Putamen (tissue), 1 donor: Measurements from ENCODE around the gene PNPLA7.
"Not testable (repeated sequence)": the region's sequence is repeated elsewhere in the genome, so short reads cannot be mapped to it uniquely, and the experiment has no call there.

Experiments
- DNase-seq: peaks from one replicate; pipeline ENCODE4 v3.0.0-alpha.2; 2016; ENCODE audit warnings: low spot score

The PNPLA7 gene

DNA sequence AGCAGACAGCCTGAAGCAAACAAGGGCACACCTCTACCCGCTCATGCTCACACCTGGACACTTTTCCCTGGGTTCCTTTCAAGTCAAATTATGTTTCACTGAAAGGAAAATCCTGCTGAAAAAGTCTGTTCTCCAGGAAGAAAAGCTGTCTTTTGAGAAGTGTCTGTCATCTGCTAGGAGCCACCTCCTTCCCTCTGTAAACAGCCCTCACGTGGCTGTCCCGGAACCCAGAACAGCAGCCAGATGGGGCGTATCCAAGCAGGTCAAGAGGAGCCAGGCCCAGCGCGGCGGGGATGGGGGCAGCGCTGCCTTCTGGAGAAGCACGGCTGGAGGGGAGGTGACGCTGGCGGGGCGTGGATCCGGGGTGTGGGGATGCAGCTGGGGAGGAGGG is at the start of gene PNPLA7:
PNPLA7 (minus strand) TSS at position 172 of the 391 bp plus-strand sequence. CDS start 205 bp downstream, outside the sequence.
- DNase-seq = peak; percentile 87

DNA sequence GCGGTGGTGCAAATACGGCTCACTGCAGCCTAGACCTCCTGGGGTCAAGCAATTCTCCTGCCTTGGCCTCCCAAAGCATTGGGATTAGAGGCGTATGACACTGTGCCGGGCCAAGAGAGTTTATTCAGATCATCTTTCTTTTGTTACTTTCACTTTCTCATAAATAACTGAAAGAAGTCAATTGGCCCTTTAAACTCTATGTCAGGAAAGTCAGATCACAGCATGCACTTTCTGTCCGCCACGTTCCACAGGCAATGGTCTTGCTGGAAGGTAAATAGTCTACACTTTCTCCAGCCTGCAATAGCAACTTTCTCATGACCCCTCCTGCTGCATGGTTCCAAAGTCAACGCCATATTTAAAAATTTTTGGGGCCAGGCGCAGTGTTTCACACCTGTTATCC is 48.7 kb upstream of the PNPLA7 start:
- no peak for DNase-seq

DNA sequence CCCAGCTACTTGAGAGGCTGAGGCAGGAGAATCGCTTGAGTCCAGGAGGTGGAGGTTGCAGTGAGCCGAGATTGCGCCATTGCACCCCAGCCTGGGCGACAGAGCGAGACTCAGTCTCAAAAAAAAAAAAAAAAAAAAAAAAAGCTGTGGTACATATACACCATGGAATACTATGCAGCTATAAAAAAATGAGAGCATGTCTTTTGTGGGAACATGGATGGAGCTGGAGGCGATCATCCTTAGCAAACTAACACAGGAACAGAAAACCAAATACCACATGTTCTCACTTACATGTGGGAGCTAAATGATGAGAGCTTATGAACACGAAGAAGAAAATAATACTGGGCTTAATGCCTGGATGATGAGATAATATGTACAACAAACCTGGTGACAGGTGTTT is 46.4 kb upstream of the PNPLA7 start:
- not testable (repeated sequence) for DNase-seq

DNA sequence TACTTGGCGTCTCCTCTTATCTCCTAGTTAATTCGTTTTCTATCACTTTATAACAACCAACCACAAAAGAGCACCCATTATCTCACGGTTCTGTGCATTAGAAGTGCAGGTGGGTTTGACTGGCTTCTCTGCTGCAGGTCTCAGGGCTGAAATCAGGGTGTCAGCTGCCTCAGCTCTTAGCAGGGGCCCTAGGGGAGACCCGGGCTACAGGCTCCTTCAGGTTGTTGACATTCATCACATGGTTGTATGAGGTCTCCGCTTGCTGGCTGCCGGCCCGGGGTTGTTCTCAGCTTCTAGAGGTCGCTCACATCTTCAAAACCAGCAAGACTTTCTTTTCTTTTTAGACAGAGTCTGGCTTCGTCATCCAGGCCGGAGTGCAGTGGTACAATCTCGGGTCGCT is 43.0 kb upstream of the PNPLA7 start:
- no peak for DNase-seq

DNA sequence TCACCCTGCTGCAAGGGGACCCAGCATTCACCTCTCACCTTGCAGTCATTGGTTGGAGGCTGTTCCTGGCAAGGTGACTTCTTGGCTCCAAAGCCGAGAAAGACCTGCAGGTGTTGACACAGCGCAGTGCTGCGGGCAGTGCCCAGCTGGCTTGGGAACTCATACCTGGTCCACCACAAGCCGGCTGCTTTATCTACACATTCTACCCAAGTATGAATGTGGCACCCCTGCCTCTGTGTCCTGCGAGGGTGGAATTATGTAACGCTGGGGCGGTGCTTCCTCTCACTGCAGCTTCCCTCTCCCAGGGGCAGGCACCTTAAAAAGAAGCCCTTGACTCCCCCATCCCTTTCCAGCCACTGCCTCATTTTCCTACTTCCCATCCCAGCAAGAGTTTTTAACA is 42.6 kb upstream of the PNPLA7 start:
- DNase-seq = peak; percentile 69

DNA sequence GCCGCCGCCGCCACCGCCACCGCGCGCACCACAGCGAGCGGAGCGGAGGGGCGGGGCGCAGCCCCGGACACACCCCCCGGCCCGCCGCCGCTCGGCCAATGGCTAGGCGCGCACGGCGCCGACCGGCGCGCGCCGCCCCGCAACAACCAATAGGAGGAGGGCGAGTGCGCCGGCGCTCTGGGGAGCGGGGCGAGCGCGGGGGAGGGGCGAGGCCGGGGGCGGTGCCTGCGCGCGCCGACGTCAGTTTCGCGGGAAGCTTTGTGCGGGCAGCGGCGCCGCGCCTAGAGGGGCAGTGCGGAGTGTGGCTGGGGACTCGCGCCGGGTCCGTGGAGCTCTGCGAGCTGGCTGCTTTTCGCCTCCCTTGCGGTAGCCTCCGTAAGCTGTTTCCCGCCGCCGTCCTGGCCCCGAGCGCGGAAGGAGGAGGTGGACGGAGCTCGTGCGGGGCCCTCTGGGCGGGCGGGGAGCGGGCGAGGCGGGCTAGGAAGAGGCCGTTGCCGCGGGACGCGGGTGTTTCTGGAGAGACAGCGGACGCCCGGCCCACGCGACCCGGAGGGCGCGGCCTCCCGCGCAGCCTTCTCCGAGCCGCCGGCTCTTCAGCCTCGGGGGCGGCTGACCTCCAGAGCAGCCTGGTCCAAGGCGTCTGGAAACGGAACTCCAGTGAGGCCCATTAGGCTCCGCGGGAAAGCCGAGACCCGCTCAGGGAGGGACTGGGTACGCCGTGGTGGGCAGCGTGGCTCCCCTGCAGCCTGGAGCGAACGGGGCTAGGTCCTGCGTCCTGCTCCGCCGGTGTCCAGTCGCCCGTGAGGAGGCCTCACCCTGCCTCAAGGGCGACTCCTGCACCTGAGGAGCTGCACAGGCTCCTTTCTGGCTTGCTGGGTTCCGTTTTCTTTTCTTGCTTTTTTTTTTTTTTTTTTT is 40.5 kb upstream of the PNPLA7 start, which contains the start of gene ZMYND19:
ZMYND19 (minus strand) TSS at position 44 of the 915 bp plus-strand sequence. CDS start 249 bp downstream, outside the sequence.
- DNase-seq = peak; percentile 84

DNA sequence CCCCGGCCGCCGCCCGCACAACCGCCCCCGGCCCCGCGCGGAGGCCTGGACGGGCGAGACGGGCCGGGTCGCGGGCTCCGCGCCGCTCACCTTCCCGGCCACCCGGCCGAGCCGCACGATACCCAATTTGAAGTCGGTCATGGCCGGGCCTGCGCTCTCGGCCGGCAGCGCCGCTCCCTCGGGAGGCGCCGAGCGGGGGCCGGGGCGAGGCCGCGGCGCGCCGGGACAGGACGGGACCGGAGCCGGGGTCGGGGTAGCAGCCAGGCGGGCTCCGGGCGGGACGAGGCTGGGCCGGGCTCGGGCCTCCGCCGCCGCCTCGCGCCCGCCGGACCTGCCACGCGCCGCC is 39.9 kb upstream of the PNPLA7 start:
- DNase-seq = no peak

DNA sequence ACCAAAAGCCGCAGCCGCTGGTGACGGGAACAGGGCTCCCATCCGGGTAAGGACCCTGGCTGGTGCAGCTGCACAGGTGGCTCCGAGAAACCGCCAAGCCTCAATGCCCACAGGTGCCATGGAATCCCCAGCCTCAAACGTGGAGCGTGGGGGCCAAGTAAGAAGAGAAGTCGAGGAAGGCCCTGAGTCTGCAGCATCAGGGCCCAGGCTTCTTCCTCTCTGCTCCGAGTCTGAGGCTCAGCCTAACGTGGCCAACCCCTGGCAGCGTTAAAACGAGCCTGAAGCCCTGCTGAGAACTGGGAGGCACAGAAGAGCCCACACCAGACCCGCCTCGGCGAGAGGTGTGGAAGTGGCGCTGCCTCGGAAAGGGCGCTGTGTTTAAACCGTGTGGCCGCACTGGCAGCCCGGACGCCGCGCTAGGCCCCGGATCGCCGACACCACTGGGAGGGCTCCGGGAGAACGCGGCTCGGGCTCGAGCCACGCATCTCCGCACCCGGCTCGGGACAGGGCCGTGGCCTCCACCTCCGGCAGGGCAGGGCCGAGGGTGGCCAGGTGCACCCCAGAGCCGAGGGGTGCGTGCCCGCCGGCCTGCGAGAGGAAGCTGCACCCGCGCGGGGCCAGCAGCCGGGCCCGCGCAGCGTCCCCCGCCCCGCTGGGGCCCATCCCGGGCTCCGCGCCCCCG is 39.4 kb upstream of the PNPLA7 start:
- no peak for DNase-seq

DNA sequence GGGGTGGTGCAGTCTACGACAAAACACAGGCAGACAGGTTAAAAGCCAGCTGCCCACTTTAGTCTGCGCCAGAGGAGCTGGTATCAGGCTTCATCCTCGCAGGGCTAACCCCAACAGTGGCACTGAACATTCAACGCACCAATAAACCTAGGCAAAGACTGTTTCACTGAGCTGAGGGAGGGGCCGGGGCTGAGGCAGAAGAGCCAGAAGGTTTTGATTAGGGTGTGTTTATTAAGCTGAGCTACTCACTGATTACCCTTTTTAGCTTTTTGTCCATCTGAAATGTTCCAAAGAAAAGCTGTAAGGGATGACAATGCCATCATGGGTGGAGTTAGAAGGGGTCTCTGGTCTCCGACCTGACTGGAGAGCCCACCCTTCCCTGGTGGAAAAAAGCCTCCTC is 38.7 kb upstream of the PNPLA7 start:
- no peak for DNase-seq

DNA sequence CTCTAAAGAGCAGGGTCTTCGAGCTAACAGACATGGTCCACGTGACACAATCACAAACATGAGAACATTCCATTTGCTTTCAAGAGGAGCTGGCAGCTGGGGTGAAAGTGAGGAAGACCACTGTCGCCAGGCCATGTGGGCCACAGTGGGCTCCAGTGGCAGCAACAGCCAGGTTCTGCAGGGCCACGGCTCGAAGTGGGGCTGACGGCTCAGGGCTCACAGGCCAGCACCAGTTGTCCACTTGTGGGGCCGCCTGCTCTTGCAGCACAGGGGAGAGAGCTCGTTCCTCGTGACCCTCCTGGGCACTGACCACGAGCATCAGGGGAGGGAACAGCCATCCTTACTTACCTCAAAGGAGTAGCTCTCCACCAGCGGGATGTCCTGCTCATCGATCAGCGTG is 38.1 kb upstream of the PNPLA7 start:
- no peak for DNase-seq

DNA sequence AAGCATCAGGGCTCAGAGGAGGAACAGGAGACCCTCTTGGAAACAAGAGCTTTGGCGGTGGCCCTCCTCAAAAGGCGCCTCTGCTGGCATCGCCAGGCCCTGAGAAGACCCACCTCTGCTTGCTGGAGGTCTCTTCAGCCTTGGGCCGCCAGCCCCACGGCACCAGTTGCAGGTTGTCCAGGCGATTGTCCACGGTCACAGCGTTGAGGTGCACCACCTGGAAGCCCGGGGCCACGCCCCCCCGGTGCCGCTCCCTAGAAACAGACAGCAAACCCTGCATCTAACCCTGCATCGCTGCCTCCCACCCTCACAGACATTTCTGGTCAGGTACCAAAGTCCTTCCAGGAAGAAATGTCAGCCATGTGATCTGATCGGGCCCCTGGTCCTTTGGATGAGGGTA is 36.7 kb upstream of the PNPLA7 start:
- DNase-seq = no peak

DNA sequence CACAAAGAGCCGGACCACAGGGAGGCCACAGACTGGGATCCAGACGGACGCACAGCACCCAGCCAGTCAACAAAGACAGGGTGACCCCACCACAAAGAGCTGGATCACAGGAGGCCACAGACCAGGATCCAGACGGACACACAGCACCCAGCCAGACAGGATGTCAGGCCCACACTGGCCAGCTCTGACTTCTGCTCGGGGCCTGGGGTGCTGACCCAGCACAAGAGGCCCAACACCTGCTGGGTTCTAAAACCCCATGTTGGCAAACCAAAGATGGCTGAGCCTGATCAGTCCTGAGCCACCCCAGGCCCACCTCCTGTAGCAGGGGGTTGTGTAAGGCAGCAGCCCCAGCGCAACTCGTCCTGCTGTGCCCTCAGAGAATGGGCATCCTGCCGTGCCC is 33.8 kb upstream of the PNPLA7 start:
- DNase-seq = no peak

DNA sequence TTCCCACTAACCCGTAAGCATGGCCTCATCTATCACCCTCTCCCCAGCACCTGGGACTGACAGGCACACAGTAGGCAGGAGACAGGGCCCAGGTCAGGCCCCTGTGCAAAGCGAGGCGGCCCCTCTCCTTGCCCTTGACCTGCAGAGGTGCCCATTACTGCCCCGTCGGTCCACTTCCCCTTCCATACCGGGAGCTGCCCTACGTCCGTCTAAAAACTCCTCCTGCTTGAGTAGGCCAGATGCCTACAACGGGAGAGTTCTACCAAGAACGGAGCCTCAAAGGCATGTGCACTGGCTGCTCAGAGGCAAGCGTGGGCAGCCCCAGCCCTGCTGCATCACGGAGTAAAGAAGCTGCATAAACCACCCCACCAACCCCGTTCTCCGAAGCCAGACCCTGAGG is 33.1 kb upstream of the PNPLA7 start:
- no peak for DNase-seq

DNA sequence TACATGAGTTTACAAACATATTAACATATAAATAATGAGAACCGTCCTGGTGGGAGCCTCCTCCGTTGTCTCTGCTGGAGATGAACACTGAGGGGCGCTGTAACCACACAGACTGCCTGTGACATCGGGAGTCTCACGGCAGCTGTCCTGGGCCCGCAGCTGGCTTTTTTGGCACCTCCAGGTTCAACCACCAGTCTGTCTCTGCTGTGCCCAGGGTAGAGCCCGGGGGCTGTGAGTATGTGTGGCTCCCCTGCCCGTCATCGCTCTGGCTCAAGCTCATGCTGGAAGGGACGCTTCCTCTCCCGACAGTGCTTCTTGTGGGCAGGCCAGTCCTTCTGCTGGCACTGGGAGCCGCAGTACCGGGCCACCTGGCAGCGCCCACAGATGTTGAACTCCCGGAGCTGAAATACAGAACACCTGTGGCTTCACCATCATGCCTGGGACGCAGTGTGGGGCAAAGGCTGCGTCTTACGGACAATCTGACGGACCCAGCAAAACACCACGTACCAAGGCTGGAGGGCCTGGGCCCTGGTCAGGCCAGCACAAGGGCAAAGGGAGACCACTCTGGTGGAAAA is 32.2 kb upstream of the PNPLA7 start:
- DNase-seq = no peak

DNA sequence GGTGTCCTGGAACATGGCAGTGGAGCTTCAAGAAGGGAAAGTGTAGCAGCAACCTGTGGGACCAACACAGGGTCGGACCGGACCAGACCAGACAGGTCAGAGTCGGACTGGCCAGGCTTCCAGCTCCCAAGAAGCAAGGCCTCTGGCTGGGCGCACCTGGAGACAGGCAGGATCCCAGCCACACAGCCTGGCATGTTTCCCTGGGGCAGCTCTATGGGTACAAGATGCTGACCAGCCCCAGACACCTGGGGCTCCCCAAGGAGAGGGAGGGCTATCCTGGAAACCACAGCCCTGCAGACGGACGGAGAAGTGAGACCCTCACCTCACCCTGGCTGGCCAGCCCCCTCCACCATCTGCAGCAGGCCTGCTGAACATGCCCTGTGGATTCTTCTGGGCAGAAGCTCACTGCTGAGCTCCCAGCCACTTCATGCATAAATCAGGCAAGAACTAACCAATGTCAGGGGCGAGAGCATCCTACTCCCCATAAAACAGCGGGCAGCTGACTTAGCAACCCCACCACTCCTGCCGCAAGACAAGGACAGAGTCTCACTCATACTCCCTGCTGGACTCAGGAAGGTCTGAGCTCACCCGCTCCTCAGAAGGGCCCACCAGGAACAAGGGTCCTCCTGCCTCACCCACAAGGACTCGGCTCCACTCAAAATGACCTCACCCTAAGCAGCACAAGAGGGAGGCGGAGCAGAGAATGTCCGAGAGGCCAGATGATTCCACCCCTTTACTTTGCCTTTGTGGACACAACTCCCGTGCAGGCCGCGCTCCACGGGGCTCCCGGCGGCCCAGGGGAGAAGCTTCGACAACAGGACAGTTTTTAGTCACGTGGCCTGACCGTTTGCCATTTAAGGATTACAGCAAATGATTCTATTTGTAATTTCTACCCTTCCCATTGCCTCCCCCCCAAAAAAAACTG is 31.4 kb upstream of the PNPLA7 start:
- DNase-seq = no peak

DNA sequence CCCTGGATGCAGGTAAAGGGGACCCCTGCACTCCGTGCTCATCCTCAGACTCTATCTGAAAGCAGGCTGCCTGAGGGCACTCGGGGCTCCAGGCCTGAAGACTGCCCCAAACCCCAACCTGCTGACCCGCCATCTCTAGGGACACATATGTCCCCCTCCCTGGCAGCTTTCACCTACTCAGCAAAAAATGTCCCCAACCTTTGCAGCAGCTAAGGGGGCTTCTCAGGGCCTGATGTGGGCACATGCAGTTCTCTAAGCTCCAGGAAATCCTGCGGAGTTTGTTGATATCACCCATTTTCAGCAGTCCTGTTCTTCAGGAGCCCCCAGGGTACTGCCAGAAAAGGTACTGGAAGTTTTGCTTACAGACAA is 30.7 kb upstream of the PNPLA7 start:
- DNase-seq = no peak

DNA sequence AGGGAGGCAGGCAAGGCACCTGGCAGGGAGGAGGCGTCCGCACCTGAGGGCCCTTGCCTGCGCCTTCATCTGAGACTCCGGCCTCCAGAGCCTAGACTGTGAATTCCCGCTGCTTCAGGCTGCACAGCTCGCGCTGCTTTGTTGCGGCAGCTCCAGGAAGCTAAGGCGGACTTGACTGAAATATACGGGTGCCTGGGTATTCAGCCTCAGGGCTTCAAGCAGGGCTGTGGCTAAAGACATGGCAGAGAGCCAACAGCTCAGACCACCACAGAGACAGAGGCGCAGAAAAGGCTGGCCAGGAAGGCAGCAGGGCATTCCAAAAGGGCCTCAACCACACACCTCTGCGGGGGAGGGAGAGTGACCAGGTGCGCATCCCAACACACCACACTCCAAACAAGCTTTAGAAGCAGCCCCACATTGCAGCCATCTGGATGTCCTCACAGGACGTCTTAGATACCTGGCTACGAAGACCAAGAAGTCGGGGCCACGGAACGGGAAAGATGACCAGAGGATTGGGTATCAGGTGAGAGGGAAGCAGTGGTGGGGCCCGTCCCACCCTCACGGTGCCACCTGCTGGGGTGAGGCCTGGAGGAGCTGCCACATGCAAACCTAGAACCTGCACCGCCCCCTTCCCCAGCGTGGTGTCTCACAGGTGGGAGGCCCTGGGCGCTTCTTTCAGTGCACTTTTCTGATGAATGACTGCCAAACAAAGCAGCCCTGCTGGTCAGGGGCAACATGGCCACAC is 30.2 kb upstream of the PNPLA7 start:
- no peak for DNase-seq

DNA sequence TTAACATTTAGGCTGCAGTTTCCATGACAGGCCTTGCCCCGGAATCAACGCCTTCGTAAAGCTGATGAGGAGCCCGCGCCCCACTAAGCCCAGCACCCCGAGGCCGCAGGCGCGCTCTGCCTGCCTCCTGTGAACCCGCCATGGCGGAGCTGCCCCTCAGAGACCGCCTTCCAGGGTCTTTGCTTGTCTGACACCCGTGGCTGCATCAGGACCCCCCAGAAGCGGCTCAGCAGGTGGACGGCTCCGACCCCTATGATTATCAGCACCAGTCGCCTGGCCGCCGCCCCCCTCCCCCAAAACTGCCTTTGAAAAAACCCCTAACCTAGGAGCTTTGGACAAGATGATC is 29.0 kb upstream of the PNPLA7 start:
- no peak for DNase-seq

DNA sequence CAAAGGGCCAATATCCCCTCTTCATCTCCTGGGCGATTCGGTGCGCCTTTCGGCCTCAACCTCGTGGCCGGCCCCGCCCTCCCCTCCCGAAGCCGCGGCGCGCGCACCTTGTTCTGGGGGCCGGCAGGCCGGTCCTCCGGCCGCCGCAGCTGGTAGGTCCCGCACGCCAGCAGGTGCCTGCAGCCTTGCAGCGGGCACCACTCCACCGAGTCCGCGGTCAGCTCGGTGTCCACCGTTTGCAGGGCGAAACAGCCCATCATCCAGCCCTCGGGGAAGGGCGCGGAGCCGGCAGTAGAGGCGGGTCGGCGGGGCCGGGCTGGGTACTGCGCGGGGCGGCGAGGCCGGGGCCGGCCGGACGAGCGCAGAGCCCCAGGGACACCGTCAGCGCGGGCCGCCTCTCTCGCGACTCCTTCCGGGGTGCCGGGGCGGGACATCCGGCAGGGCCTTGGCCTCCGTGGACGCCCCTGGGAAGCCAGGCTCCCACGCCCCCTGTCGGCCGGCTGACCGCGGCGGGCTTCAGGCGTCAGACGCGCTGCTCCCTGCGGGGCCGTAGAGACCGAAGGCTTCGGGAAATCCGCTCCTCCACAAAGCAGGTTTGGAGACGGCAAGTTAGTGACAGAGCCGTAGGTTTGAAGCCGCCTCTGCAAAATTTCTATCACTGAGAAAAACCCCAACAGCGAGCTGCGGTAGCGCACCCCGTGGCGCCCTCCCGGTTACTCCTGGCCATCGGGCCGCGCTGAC is 28.5 kb upstream of the PNPLA7 start, which contains the start of gene DPH7:
DPH7 (minus strand) TSS at position 408 of the 741 bp plus-strand sequence; CDS start at position 260, 148 bp downstream.
- DNase-seq = peak; percentile 93

DNA sequence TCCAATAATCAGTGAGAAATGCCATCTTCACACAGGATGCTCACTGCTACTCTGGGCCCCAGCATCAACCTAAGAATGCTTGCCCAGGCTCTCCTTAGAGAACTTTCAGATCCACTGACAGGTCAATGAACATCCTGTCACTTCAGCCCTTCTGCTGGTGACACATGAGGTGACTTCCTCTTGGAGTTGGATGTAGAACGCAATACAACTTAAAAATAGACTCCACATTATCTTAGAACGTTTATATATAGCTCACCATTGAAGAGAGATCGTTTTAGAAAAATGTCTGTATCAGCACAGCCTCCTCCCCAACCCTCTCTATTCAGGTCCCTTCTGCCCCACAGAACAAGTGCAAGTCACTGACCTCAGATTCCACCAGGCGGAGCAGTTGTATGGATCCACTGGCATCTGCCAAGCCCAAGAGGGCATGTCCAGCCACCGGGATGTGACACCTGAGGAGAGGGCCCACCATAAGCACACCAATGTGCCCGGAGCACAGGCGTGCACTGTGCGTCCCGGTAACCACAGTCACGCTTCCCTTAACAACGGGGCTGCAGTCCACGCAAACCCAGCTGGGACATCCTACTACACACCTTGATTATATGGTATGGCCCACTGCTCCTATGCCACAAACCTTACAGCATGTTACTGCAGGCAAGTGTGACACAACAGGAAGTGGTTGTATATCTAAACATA is 25.7 kb upstream of the PNPLA7 start:
- DNase-seq = peak; percentile 46
